Thoracic aorta (tissue), 2 donors: ENCODE measurements around the gene ST6GALNAC5. TPM values are rescaled to one million over a fixed set of nuclear protein-coding genes. Genes with fewer than 3 reads are reported as not detected.

ENCODE experiments used
- ATAC-seq: fragments of 150-250 bp; one replicate; pipeline ENCODE4 v1.8.0; 2017; ENCODE audit warnings: low read depth; ENCODE audit not compliant: insufficient number of reproducible peaks, low FRiP score
- DNase-seq: peaks from one replicate; pipeline ENCODE4 v3.0.0-alpha.2; 2020; ENCODE audit warnings: low spot score
- H3K27ac ChIP-seq, 2 donors: fragments of 200-600 bp; sonication (generic); 1 replicate in 1 of 2; 2 replicates in 1 of 2; pipeline ENCODE4 v1.5.1; 2016; ENCODE audit warnings: mild to moderate bottlenecking in 2 of 2, moderate library complexity in 2 of 2
- H3K27me3 ChIP-seq: fragments of 200-600 bp; sonication (generic); replicated peaks from 2 replicates; pipeline ENCODE4 v1.6.0; 2016; ENCODE audit warnings: mild to moderate bottlenecking; ENCODE audit not compliant: insufficient read depth
- H3K36me3 ChIP-seq: fragments of 200-600 bp; sonication (generic); one replicate; pipeline ENCODE4 v1.5.1; 2016
- H3K4me1 ChIP-seq, 2 donors: fragments of 200-600 bp; sonication (generic); 1 replicate in 1 of 2; 2 replicates in 1 of 2; pipeline versions ENCODE4 v1.5.1 to v1.6.0; 2016; ENCODE audit warnings: low read depth in 2 of 2, mild to moderate bottlenecking in 1 of 2; ENCODE audit not compliant: control insufficient read depth in 1 of 2
- H3K4me3 ChIP-seq: fragments of 200-600 bp; sonication (generic); 2 replicates; pipeline ENCODE4 v1.5.1; 2016; ENCODE audit warnings: mild to moderate bottlenecking
- H3K9me3 ChIP-seq: fragments of 200-600 bp; sonication (generic); 2 replicates; pipeline ENCODE4 v1.5.1; 2016
- CTCF ChIP-seq: fragments of 200-600 bp; sonication (generic); IDR thresholded peaks from one replicate; pipeline ENCODE4 v1.5.1; 2019; ENCODE audit warnings: antibody characterized with exemption
- total RNA-seq, 2 donors: library from RNA; depleted of rRNA; stranded (reverse); fragments of >200 nt; gene quantifications; one replicate each; pipeline versions ENCODE4 v1.1.0 to v1.2.3, GENCODE V29; 2016

The ST6GALNAC5 gene
- total RNA-seq, 2 donors from 2014 or later: 7.2 to 19.8 TPM

- Histone ChIP-seq H3K4me3 (no peak overlapping the region), H3K9me3 (no peaks in the 10 kb centered on the region), H3K36me3 (no peaks in the 10 kb centered on the region), H3K4me1 (peaks cover 3 to 8% of the 10 kb centered on the region in 2 donors), H3K27ac (no peak overlapping the region), H3K27me3 (no peaks in the 10 kb centered on the region)
- ATAC-seq: no peak
- no peak for TF ChIP-seq CTCF
- no peak for DNase-seq
Observed at GRCh38 chr1:76998582-76999223, 131.4 kb downstream of the ST6GALNAC5 start.

- DNase-seq (no peak), ATAC-seq (no peak)
- H3K36me3 ChIP-seq: no peaks in the 10 kb centered on the region
- no peak for TF ChIP-seq CTCF
- no peaks in the 10 kb centered on the region for H3K4me1 ChIP-seq
- H3K27ac ChIP-seq: no peak overlapping the region
- H3K4me3 ChIP-seq: no peak overlapping the region
- no peaks in the 10 kb centered on the region for H3K9me3 ChIP-seq
- H3K27me3 ChIP-seq: no peaks in the 10 kb centered on the region
Observed at GRCh38 chr1:77007675-77008074, 140.4 kb downstream of the ST6GALNAC5 start.

- Histone ChIP-seq H3K36me3 (no peaks in the 10 kb centered on the region), H3K9me3 (no peaks in the 10 kb centered on the region), H3K4me3 (no peak overlapping the region), H3K27me3 (no peaks in the 10 kb centered on the region), H3K4me1 (no peaks in the 10 kb centered on the region), H3K27ac (no peak overlapping the region)
- ATAC-seq (no peak), DNase-seq (no peak)
- no peak for TF ChIP-seq CTCF
Observed at GRCh38 chr1:77010937-77011336, 143.7 kb downstream of the ST6GALNAC5 start.

GRCh38 chr1:77012066-77012465 lies 144.8 kb downstream of the ST6GALNAC5 start:
- Histone ChIP-seq H3K9me3 (no peaks in the 10 kb centered on the region), H3K27me3 (no peaks in the 10 kb centered on the region), H3K27ac (no peak overlapping the region), H3K4me3 (no peak overlapping the region), H3K4me1 (no peaks in the 10 kb centered on the region), H3K36me3 (no peaks in the 10 kb centered on the region)
- DNase-seq: no peak
- ATAC-seq: no peak
- TF ChIP-seq CTCF: no peak

GRCh38 chr1:77014073-77014788 lies 147.0 kb downstream of the ST6GALNAC5 start:
- Histone ChIP-seq H3K27me3 (no peaks in the 10 kb centered on the region), H3K36me3 (no peaks in the 10 kb centered on the region), H3K4me3 (no peak overlapping the region), H3K4me1 (no peaks in the 10 kb centered on the region), H3K27ac (no peak overlapping the region), H3K9me3 (no peaks in the 10 kb centered on the region)
- no peak for DNase-seq
- ATAC-seq: no peak
- TF ChIP-seq CTCF: no peak
